Astrocyte (in vitro differentiated cells and primary cell): ENCODE data around the gene EIF2D. TPM values are rescaled to one million over a fixed set of nuclear protein-coding genes. Genes with fewer than 3 reads are reported as not detected.

Experiments used
- DNase-seq: peaks from one replicate; pipeline ENCODE4 v3.0.0-alpha.2; 2010; ENCODE audit warnings: low read depth
- FAIRE-seq: peaks from 2 replicates; lab custom pipeline; 2011; peaks lifted over from hg19 to GRCh38; lab: Jason Lieb, UNC
- H2AFZ ChIP-seq: 2 replicates; pipeline ENCODE4 v1.6.0; 2012; ENCODE audit warnings: low read depth, low read length, inconsistent platforms
- H3K27ac ChIP-seq: 2 replicates; pipeline ENCODE4 v1.5.1; 2011; ENCODE audit warnings: low read depth, low read length, inconsistent platforms
- H3K27me3 ChIP-seq: 2 replicates; pipeline ENCODE4 v1.6.0; 2011; ENCODE audit warnings: low read length, inconsistent platforms; ENCODE audit not compliant: insufficient read depth
- H3K36me3 ChIP-seq: 2 replicates; pipeline ENCODE4 v1.5.1; 2011; ENCODE audit warnings: low read length, inconsistent platforms; ENCODE audit not compliant: insufficient read depth
- H3K4me1 ChIP-seq: 2 replicates; pipeline ENCODE4 v1.5.1; 2011; ENCODE audit warnings: low read length, inconsistent platforms; ENCODE audit not compliant: insufficient read depth
- H3K4me2 ChIP-seq: 2 replicates; pipeline ENCODE4 v1.6.0; 2012; ENCODE audit warnings: low read length, inconsistent platforms
- H3K4me3 ChIP-seq: 2 replicates; pipeline ENCODE4 v1.5.1; 2011; ENCODE audit warnings: low read depth, mild to moderate bottlenecking, low read length, inconsistent platforms; ENCODE audit not compliant: insufficient read depth
- H3K79me2 ChIP-seq: 2 replicates; pipeline ENCODE4 v1.6.0; 2012; ENCODE audit warnings: mild to moderate bottlenecking, low read length, inconsistent platforms; ENCODE audit not compliant: insufficient read depth
- H3K9ac ChIP-seq: 2 replicates; pipeline ENCODE4 v1.6.0; 2012; ENCODE audit warnings: mild to moderate bottlenecking, low read length, inconsistent platforms
- H3K9me3 ChIP-seq: 2 replicates; pipeline ENCODE4 v1.5.1; 2012; ENCODE audit warnings: low read depth, mild to moderate bottlenecking, low read length, inconsistent platforms; ENCODE audit not compliant: insufficient read depth
- H4K20me1 ChIP-seq: 2 replicates; pipeline ENCODE4 v1.6.0; 2012; ENCODE audit warnings: low read length, inconsistent platforms; ENCODE audit not compliant: insufficient read depth
- H3K27ac Mint-ChIP-seq: one replicate; pipeline ENCODE4 v1.8.0; 2021; ENCODE audit warnings: mild to moderate bottlenecking, mixed read lengths; ENCODE audit not compliant: unreplicated experiment
- H3K27me3 Mint-ChIP-seq: one replicate; pipeline ENCODE4 v1.8.0; 2021; ENCODE audit warnings: low read depth, mixed read lengths; ENCODE audit not compliant: unreplicated experiment
- H3K36me3 Mint-ChIP-seq: one replicate; pipeline ENCODE4 v1.8.0; 2021; ENCODE audit warnings: low read depth, mixed read lengths; ENCODE audit not compliant: unreplicated experiment
- H3K4me1 Mint-ChIP-seq: one replicate; pipeline ENCODE4 v1.8.0; 2021; ENCODE audit warnings: low read depth, mixed read lengths; ENCODE audit not compliant: unreplicated experiment
- H3K4me3 Mint-ChIP-seq: one replicate; pipeline ENCODE4 v1.8.0; 2021; ENCODE audit warnings: mild to moderate bottlenecking, moderate library complexity, mixed read lengths; ENCODE audit not compliant: unreplicated experiment
- H3K9me3 Mint-ChIP-seq: one replicate; pipeline ENCODE4 v1.8.0; 2021; ENCODE audit warnings: mild to moderate bottlenecking, mixed read lengths; ENCODE audit not compliant: unreplicated experiment
- EZH2 ChIP-seq: IDR thresholded peaks from 2 replicates; pipeline ENCODE4 v1.6.1; 2012; ENCODE audit warnings: mild to moderate bottlenecking, low read length, inconsistent platforms; ENCODE audit not compliant: insufficient read depth
- total RNA-seq: library from RNA; stranded (reverse); gene quantifications from 2 replicates; pipeline ENCODE4 v1.2.1, GENCODE V29; 2021
- TF ChIP-seq, protein P1 (sequence below): IDR thresholded peaks from 2 replicates; pipeline ENCODE4 v1.5.1; 2011; ENCODE audit warnings: low read depth, mild to moderate bottlenecking, inconsistent platforms, low read length, moderate library complexity; ENCODE audit not compliant: insufficient read depth

Gene EIF2D
- total RNA-seq, 1 donor from 2014 or later = 27.3 TPM

DNA sequence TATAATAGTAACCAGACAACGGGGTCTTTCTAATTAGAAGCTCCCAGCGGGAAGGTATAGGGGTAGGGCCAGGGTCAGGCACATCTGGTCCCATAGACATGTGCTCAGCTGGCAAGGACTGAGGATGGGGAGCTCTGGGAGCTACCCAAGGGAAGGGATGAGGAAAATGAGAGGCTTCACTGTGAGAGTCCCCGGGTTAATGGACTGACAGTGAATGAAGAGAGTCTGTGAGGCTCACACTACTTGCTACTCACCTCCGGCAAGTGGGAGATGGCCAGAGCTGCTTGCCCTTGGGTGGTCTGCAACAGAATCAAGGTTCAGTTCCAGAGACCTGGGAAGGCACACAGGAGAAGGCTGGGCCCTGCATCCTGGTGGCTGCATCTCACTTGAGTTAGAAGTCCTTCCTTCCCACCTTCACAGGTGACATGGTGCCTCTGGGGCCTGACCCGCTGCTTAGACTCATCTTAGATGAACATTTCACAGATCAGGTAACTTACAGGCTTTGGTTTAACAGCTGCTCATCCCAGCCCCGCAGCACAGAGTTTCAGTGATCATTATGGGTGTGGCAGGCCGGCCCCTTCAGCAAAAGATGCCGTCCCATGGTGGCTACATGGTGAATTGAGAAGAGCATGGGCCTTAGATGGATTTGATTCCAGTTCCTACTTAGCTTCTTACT is 31.7 kb downstream of the EIF2D start:
- no peak overlapping the region for H2AFZ ChIP-seq
- H3K27ac ChIP-seq = no peak overlapping the region
- H3K79me2 ChIP-seq = no peaks in the 10 kb centered on the region
- H3K27me3 Mint-ChIP-seq = peaks cover 18% of the 10 kb centered on the region
- H4K20me1 ChIP-seq = no peaks in the 10 kb centered on the region
- no peak for TF ChIP-seq EZH2
- TF ChIP-seq, protein P1, sequence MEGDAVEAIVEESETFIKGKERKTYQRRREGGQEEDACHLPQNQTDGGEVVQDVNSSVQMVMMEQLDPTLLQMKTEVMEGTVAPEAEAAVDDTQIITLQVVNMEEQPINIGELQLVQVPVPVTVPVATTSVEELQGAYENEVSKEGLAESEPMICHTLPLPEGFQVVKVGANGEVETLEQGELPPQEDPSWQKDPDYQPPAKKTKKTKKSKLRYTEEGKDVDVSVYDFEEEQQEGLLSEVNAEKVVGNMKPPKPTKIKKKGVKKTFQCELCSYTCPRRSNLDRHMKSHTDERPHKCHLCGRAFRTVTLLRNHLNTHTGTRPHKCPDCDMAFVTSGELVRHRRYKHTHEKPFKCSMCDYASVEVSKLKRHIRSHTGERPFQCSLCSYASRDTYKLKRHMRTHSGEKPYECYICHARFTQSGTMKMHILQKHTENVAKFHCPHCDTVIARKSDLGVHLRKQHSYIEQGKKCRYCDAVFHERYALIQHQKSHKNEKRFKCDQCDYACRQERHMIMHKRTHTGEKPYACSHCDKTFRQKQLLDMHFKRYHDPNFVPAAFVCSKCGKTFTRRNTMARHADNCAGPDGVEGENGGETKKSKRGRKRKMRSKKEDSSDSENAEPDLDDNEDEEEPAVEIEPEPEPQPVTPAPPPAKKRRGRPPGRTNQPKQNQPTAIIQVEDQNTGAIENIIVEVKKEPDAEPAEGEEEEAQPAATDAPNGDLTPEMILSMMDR = no peak
- H3K4me1 ChIP-seq = peaks cover 7% of the 10 kb centered on the region
- no peaks in the 10 kb centered on the region for H3K9me3 Mint-ChIP-seq
- FAIRE-seq = no peak
- no peaks in the 10 kb centered on the region for H3K9me3 ChIP-seq
- H3K4me1 Mint-ChIP-seq = peaks cover 13% of the 10 kb centered on the region
- no peak overlapping the region for H3K4me2 ChIP-seq
- no peak overlapping the region for H3K9ac ChIP-seq
- no peak for DNase-seq
- H3K27ac Mint-ChIP-seq = no peak overlapping the region
- H3K4me3 ChIP-seq = no peak overlapping the region
- no peaks in the 10 kb centered on the region for H3K27me3 ChIP-seq
- H3K36me3 ChIP-seq = no peaks in the 10 kb centered on the region
- H3K36me3 Mint-ChIP-seq = no peaks in the 10 kb centered on the region
- H3K4me3 Mint-ChIP-seq = no peak overlapping the region

DNA sequence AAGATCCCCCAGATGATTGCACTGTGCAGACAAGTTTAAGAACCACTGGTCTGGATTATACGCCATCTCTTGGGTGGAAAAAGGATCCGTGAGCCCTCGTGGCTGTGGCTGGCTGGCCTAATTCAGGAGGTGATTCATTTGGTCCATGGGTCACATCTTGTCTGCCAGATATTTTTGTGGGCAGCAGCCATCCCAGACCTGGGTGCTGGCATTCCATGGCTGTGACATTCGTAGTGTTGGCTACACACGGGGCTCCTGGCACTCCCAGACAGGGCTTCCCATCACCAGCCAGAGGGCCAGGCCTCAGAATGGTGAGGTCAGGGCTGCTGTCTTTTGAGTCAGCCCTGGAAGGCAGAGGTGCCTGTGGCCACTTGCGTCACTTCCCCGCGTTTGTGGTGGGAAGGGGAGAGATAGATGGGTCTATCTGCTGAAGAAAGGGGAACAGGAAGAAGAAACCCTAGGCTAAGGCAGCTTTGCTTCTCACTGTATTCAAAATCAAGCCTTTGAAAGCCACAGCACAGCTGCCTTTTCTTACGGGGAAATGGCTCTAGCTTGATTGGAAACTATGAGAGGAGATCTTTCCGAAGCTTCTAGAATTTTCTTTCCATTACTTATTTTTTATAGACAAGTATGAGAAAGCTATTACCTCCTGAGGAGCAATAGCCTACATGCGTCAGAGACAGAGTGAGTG is 32.4 kb downstream of the EIF2D start:
- no peak overlapping the region for H3K4me3 Mint-ChIP-seq
- no peak for FAIRE-seq
- H3K27ac ChIP-seq = no peak overlapping the region

More for the DNA sequence above, 32.4 kb downstream of the EIF2D start:
- Histone ChIP-seq H3K79me2 (no peaks in the 10 kb centered on the region), H3K9ac (no peak overlapping the region), H4K20me1 (no peaks in the 10 kb centered on the region), H3K27me3 (no peaks in the 10 kb centered on the region), H3K4me2 (no peak overlapping the region), H3K9me3 (no peaks in the 10 kb centered on the region), H3K4me3 (no peak overlapping the region), H3K4me1 (peaks cover 11% of the 10 kb centered on the region), H3K36me3 (no peaks in the 10 kb centered on the region), H2AFZ (no peak overlapping the region)
- Mint-ChIP-seq H3K27ac (peak overlapping the region; percentile 48), H3K27me3 (peaks cover 13% of the 10 kb centered on the region), H3K4me1 (peaks cover 17% of the 10 kb centered on the region), H3K36me3 (no peaks in the 10 kb centered on the region), H3K9me3 (no peaks in the 10 kb centered on the region)
- no peak for TF ChIP-seq EZH2
- TF ChIP-seq, protein P1 = no peak
- peak; percentile 84 for DNase-seq
